ENCODE measurements around the gene ANAPC4. TPM values are rescaled to one million over a fixed set of nuclear protein-coding genes. Genes with fewer than 3 reads are reported as not detected.

The ANAPC4 gene
- total RNA-seq, 2 donors from 2014 or later, result 23.3 to 26.1 TPM

DNA sequence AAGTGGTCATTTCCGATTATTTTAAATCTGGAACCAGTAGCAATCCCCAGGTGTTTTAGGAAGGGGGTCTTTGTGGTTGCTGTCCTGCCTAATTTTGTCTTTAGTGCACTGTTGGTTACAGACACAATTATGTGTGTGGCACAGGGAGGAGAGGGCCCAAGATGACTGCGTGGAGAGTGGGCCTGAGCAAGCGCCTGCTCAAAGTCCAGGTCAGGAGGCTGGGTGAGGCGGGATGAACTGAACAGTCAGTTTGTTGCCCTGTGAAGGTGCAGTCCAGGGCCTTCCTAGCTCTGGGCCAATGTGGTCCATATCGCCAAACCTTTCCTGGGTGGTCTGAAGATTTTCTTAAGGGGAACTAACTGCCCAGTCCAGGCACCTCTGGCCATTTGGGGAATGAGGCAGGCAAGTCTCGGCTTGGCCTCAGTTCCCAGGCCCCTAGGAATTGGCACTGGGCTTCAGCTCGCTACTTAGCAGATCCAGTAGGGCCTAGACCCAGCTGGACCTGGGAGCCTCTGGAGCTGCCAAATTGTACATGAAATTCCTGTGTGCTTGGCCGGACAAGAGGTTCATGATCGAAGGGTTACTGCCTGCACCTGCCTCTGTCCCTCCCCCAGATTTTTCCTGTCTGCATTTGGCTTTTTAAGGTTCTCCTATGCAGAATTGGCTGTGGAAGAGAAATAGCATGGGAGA, 47.6 kb downstream of the ANAPC4 start:
- intact Hi-C loops (cut with DNase I), result loop anchor here in 1 of 2 donors (5.0 kb wide), 1 partner anchor 923 kb away; no protein-coding TSS in a partner anchor
- DNase-seq (ENCODE audit: low spot score), result no peak

DNA sequence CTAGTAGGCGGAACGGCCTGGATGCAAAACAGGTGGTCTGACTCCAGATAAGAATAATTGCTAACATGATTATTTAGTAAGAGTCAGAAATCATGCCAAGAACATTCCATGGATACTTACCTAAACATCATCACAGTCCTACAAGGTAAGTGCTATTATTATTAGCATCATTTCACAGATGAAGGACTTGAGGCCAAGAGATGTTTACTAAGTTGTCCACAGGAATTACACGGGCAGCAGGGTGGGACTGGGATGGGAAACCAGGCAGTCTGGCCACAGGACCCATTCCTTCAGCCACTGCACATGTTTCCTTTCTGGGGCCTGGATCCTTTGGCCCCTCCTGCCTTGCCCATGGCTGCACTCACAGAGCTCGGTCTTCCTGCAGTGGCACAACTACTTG, 48.3 kb downstream of the ANAPC4 start:
- DNase-seq (ENCODE audit: low spot score), result no peak
- intact Hi-C loops (cut with DNase I), result loop anchor here in 1 of 2 donors (5.0 kb wide), 1 partner anchor 922 kb away; no protein-coding TSS in a partner anchor

DNA sequence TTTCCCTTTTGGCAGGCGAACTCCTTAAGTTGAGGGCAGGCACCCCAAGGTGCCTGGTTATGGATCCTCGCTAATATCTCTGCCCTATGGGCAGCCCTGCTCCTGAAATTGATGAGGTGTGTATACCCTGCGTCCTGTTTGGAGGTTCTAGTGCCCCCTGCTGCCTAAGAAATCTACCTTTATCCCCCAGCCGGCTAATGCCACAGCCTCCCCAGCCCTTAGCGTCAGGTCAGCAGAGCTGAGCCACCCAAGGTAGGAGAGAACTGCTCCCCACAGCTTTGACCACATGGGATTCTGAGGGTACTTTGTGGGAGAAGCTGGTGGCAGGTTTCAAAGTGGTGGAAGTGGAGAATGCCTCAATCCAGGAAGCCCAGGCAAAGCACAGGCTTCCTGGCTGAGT, 50.8 kb downstream of the ANAPC4 start:
- intact Hi-C loops (cut with DNase I), result loop anchor here in 1 of 2 donors (5.0 kb wide), 1 partner anchor 919 kb away; no protein-coding TSS in a partner anchor
- no peak for DNase-seq (ENCODE audit: low spot score)

DNA sequence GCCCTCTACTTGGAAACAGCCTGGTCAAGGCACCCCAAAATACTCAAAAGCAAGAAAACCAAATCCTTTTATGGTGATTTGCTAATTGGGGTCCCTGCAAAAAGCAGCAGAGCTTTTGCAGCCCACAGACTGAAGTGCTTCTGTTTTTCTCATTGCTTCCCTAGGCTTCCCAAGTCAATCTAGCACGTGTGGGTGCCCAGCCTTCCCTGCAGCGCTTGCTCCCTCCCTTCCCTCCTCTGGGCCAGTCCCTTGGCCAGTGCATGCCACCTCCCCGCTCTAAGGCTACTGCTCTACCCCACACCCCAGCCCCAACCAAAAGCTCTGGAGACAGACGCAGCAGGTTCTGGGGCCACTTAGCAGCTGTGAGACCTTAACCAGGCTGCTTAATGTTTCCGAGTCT, 53.6 kb downstream of the ANAPC4 start:
- intact Hi-C loops (cut with DNase I), result no loop called here
- DNase-seq (ENCODE audit: low spot score), result no peak

DNA sequence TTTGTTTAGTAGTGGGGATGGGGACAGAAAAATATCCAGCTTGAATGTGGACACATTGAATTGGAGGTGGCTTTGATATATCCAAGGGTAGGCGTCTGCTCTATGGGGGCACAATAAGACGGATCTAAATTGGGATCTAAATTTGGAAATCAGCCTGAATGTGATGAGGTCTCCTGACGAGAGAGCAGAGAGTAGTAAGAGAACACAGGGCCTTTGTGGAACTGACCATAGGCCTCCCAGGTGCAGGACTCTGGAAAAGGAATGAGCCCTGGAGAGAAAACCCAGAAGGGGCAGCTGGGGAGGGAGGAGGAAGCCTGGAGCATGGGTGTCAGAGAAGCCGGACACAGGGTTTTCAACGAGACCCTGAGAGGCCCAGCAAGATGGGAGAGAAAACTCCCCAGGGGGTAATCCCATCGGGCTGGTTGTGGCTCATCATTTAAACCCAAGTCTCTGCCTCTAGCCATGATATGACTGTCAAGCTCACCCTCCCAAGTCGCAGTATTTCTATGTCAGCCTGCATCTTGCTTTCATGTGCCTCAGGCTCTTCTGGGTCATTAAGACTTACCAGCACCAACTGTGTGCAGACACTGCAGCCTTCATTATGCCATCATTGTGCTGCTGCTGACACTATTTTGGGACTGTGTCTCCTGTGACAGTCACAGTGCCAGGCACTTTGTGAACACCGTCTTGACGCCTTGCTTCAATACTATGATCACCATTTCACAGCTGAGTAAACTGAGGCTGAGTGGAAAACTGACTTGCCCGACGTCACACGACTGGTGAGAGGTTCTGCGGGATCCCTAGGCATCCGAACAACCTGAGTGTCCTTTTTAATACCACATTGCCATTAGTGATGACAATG, 57.1 kb downstream of the ANAPC4 start:
- intact Hi-C loops (cut with DNase I), result no loop called here
- DNase-seq (ENCODE audit: low spot score), result no peak

DNA sequence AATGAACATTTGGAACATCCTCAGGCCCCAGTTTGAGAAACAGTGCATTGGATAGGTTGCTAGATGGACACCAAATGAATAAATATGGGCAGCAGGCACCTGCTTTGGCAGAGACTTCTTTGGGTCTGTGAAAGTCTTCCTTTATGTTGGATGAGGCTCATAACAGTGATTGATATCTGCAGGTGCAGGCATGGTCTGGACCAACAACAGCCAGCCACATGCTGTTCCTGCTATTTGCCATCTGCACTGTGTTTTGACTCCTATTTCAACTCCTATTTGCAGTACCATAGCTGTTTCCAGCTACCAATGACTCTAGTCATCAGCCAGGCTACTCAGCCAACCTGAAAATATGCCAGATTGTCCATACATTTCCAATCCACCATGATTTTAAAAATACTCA, 60.9 kb downstream of the ANAPC4 start:
- intact Hi-C loops (cut with DNase I), result no loop called here
- no peak for DNase-seq (ENCODE audit: low spot score)

DNA sequence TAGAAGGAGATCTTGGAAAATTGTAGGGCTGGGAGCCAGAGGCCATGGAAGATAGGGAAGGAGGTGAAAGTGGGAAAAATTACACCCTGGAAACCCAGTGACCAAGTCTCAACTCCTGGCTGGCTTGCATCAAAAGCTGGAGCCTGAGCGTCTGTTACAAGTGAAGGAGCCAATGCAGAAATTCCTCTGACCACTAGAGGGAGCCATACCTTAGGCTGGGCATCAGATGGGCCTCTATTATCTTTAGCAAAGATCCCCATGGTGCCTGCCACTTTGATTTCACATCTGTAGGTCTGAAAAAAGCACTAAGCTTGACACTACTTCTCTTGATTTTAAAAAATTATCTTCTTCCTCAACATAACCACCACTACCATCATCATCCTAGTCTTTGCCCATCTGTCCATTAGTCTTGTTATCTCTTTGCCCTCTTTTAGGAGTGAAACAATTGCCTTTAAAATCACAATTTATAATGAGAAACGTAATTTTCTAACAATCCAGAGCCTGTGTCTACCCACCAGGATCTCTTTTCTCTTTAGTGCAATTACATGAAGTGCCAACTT, 62.9 kb downstream of the ANAPC4 start:
- intact Hi-C loops (cut with DNase I), result loop anchor here (5.0 to 10.0 kb wide), 2 partner anchors 325 to 327 kb away; no protein-coding TSS in a partner anchor
- no peak for DNase-seq (ENCODE audit: low spot score)

DNA sequence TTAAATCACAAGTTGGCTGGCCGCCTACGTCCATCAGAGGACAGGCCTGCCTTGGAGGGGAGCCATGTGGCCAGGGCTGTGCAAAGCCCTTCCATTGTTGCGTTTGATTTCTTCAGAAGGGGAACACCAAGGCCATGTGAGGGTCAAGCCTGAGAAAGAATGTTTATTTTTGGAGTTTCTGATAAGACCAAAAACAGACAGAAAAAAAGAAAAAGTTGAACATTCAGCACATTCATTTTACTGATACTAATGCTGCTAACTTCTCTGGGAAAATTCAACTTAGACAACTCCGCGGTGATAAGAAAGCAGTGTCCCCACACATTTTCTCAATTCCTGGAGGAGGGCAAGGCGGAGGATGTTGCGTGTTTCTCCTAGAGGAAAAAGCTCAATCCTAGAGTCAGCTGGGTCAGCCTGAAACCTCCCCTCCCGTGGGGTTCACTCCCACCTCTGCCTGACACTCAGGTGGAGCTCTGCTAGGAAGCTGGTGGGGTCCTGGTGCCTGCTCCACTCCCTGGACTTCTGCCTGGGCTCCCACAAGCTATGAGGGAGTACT, 63.5 kb downstream of the ANAPC4 start:
- DNase-seq (ENCODE audit: low spot score), result no peak
- intact Hi-C loops (cut with DNase I), result loop anchor here (5.0 to 10.0 kb wide), 2 partner anchors 324 to 327 kb away; no protein-coding TSS in a partner anchor

DNA sequence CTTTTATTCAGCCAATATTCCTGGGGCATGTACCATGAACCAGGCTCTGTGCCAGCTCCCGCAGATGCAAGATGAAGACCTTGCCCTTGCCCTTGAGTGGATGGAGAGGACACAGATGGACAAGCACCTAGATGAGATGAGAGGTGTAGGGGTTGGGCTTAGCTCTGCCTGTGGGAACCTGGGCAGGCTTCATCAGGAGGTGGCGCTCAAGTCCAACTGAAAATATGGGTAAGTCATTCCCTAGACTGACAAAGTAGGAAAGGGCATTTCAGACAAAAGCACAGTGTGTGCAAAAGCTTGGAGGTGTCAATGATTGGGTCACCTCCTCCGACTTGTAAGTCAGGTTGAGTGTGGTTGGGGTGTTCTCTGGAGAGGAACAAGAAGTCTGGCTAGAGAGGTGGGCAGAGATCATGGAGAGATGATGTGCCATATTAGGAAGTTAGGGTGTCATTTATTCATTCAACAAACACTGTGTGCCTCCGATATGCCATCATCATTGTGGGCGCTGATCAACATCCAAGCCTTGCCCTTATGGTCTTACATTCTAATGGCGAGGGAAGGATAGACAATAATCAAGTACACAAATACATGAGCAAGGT, 64.6 kb downstream of the ANAPC4 start:
- DNase-seq (ENCODE audit: low spot score), result no peak
- intact Hi-C loops (cut with DNase I), result loop anchor here (5.0 to 10.0 kb wide), 2 partner anchors 323 to 326 kb away; no protein-coding TSS in a partner anchor

DNA sequence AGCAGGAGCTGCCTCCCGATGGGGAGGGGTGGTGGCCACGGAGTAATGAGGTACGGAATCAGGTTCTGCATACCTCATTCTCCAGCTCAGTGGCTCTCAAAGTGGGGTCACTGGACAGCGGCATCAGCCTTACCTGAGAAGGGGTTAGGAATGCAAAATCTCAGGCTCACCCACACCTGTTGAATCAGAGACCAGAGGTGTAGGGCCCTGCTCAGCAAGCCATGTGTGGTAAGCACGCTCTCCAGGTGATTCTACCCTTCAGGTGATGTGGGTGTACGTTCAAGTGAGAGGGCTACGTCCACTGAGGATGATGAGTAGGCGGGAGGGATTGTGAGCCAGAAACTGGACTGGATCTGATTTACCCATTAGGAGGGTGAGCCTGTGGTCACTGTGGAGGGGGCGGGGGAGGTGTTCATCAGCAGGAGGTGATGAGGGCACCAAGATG, 65.8 kb downstream of the ANAPC4 start:
- no peak for DNase-seq (ENCODE audit: low spot score)
- intact Hi-C loops (cut with DNase I), result loop anchor here (5.0 to 10.0 kb wide), 2 partner anchors 322 to 324 kb away; no protein-coding TSS in a partner anchor

DNA sequence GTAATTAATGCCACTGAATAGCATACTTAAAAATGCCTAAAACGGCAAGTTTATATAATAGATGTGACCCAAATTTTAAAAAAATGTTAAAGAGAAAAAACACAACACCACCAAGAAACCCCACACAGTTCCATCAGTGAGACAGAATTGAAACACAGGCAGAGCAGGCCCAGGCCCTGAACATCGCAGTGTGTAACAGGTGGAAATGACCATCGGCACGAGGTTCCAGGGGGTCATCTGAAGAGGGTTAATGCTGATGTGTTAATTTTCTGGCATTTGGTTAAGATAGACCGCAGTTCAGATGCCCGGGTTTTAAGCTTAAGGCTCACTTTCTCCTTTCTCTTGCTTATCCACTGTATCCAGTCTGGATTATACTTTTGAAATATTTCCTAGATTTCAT, 66.8 kb downstream of the ANAPC4 start:
- intact Hi-C loops (cut with DNase I), result loop anchor here (5.0 to 10.0 kb wide), 2 partner anchors 321 to 323 kb away; no protein-coding TSS in a partner anchor
- no peak for DNase-seq (ENCODE audit: low spot score)

DNA sequence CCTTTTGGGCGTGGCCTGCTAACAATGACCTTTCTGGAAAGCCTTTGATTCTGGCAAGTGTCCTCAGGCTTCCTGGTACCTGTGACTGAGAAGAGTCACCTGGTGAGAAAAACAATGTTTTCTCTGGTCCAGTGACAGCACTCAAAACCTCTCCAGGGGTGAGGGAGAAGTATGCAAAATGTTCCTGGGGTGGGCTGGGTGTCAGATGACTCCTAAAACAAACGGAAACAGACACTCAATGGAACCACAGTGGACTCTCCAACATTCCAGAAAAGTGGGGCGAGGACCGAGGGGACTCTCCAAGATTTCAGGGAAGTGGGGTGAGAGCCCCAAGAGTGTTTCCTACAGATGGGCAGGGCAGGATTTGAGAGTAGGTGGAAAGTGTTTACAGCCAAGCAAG, 69.5 kb downstream of the ANAPC4 start:
- intact Hi-C loops (cut with DNase I), result loop anchor here in 1 of 2 donors (10.0 kb wide), 1 partner anchor 318 kb away; no protein-coding TSS in a partner anchor
- no peak for DNase-seq (ENCODE audit: low spot score)

DNA sequence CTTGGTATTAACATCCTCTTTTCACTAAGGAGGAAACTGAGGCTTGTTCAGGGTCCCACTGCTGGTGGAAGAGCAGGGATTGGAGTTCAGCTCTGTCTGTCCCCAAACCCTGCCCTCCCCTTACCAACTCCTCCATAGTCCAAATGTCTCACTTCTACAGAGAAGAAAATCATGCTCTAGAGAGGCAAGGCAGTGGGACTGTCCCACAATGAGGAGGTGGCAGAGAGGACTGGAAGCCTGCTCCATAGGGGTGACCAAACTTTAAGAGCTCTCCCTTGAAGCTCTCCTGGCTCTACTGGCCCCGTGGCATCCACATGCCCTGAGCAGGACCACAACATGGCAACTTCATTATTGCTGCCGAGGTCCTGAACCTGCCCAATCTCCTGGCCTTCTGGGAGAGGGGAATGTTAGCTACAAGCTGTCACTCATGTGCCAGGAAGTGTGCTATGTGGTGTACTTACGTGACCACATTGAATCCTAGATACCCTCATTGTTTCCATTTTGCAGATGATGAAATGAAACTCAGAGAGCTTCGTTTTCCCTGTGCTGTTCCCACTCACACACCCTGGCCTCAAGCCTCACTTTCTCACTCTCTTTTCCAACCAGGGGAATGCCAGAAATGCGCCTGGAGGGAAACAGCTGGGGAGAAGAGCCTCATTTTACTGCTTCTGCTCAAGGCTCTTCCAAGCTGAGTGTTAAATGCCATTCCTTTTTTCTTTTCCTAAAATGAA, 71.5 kb downstream of the ANAPC4 start:
- DNase-seq (ENCODE audit: low spot score), result no peak
- intact Hi-C loops (cut with DNase I), result loop anchor here in 1 of 2 donors (10.0 kb wide), 1 partner anchor 316 kb away; no protein-coding TSS in a partner anchor

DNA sequence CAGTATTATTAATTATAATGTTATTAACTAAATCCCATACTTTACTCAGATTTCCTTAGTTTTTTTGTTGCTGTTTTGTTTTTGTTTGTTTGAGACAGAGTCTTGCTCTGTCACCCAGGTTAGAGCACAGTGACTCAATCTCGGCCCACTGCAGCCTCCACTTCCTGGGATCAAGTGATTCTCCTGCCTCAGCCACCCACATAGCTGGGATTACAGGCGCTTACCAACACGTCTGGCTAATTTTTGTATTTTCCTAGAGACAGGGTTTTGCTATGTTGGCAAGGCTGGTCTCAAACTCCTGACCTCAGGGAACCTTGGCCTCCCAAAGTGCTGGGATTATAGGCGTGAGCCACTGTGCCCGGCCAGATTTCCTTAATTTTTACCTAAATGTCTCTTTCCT, 72.2 kb downstream of the ANAPC4 start:
- intact Hi-C loops (cut with DNase I), result loop anchor here in 1 of 2 donors (10.0 kb wide), 1 partner anchor 316 kb away; no protein-coding TSS in a partner anchor
- DNase-seq (ENCODE audit: low spot score), result no peak

DNA sequence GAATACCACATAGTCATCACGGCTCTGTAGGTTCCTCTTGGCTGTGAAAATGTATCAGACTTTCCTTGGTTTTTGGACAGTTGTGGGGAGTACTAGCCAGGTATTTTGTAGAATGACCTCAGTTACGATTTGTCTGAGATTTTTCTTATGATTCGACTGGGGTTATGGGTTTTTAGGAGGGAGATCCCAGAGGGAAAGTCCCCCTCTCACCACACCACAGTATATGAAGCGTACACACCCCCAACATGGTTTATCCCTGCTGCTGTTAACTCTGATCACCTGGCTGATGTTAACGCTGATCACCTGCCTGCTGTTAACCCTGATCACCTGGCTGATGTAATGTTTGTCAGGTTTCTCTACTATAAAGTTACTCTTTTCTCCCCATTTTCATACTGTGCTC, 72.6 kb downstream of the ANAPC4 start:
- no peak for DNase-seq (ENCODE audit: low spot score)
- intact Hi-C loops (cut with DNase I), result loop anchor here in 1 of 2 donors (10.0 kb wide), 1 partner anchor 315 kb away; no protein-coding TSS in a partner anchor

DNA sequence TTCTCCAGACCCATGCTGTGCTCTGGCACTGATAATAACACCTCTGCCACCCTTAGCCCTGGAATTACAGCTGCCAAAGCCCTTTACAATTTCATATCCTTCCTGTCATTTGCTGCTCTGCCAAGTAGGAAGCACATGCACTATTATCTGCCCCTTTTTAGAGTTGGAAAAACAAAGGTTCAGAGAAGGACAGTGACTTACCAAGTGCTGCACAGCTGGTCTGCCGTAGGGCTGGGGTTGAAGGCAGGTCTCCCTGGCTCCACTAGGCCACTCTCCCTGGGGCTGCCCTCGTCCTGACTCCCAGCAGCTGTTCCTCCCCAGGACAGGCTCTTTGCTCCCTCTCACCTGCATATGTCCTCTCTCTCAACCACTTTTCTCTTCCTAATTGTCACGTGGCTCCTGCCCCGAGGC, 73.4 kb downstream of the ANAPC4 start:
- DNase-seq (ENCODE audit: low spot score), result no peak
- intact Hi-C loops (cut with DNase I), result no loop called here

DNA sequence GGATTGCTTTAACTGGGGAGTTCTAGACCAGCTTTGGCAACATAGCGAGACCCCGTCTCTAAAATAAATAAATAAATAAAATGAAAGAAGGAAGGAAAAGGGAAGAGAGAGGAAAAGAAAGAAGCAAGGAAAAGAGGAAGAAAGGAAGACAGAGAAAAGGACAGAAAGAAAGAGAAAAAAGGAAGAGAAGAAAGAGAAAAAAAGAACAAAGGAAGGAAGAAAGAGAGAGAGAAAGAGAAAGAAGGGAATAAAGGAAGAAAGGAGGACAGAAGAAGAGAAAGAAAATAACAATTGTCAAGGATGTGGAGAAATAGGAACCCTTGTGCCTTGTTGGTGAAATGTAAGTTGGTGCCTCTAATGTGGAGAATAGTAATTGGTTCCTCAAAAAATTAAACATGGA, 74.6 kb downstream of the ANAPC4 start:
- no peak for DNase-seq (ENCODE audit: low spot score)
- intact Hi-C loops (cut with DNase I), result no loop called here

DNA sequence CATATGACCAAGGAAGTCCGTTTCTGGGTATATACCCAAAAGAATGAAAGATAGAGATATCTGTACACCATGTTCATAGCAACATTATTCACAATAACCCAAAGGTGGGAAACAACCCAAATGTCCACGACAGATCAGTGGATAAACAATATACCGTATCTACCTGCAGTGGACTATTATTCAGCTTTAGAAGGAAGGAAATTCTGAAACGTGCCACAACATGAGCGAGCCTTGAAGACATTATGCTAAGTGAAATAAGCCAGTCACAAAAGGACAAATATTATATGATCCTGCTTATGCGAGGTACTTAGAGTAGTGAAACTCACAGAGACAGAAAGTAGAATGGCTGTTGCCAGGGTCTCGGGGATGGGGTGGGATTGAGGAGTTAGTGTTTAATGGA, 75.0 kb downstream of the ANAPC4 start:
- intact Hi-C loops (cut with DNase I), result no loop called here
- no peak for DNase-seq (ENCODE audit: low spot score)

Measured in posterior vena cava (tissue), 2 donors.